K562 (cell line): ENCODE data around the gene CPHXL2. TPM values are rescaled to one million over a fixed set of nuclear protein-coding genes. Genes with fewer than 3 reads are reported as not detected.

ENCODE experiments used
- ARHGAP35 ChIP-seq: fragments of 450-650 bp; IDR thresholded peaks from 2 replicates; pipeline ENCODE4 v1.6.1; 2018; ENCODE audit not compliant: partially characterized antibody
- FOSL1 ChIP-seq: fragments of 200-800 bp; sonication (Bioruptor generic); conservative IDR thresholded peaks from 2 replicates; pipeline ENCODE4 v1.6.1; 2016; ENCODE audit warnings: missing genetic modification characterization, missing compliant biosample characterization
- GABPB2 ChIP-seq: fragments of 250-450 bp; sonication (Bioruptor Pico); conservative IDR thresholded peaks from 2 replicates; pipeline ENCODE4 v1.5.1; 2021; ENCODE audit warnings: mild to moderate bottlenecking
- GATA2 ChIP-seq: sonication (generic); formaldehyde crosslinking; IDR thresholded peaks from 2 replicates; pipeline ENCODE4 v1.4.0; 2020; ENCODE audit warnings: mild to moderate bottlenecking, missing genetic modification reagents
- KDM1A ChIP-seq, 2 experiments: fragments of 450-650 bp; IDR thresholded peaks; 2 replicates each; pipeline ENCODE4 v1.6.1; 2016; ENCODE audit warnings: mild to moderate bottlenecking in 2 of 2
- LARP7 ChIP-seq: fragments of 450-650 bp; IDR thresholded peaks from 2 replicates; pipeline ENCODE4 v1.6.1; 2016
- MXI1 ChIP-seq: IDR thresholded peaks from 2 replicates; pipeline ENCODE4 v1.6.1; 2011; ENCODE audit warnings: low read depth, mild to moderate bottlenecking, improper control_type of control experiment, low read length
- NCOR1 ChIP-seq: fragments of 450-650 bp; IDR thresholded peaks from 2 replicates; pipeline ENCODE4 v1.6.1; 2016; ENCODE audit warnings: mild to moderate bottlenecking, moderate library complexity
- NFATC3 ChIP-seq: fragments of 450-650 bp; IDR thresholded peaks from 2 replicates; pipeline ENCODE4 v1.6.1; 2017; ENCODE audit warnings: mild to moderate bottlenecking
- NFXL1 ChIP-seq: fragments of 450-650 bp; formaldehyde crosslinking; IDR thresholded peaks from 2 replicates; pipeline ENCODE4 v1.4.0; 2021; ENCODE audit warnings: mild to moderate bottlenecking
- SMARCC2 ChIP-seq: fragments of 450-650 bp; IDR thresholded peaks from 2 replicates; pipeline ENCODE4 v1.6.1; 2017; ENCODE audit warnings: antibody characterized with exemption, moderate library complexity, mild to moderate bottlenecking, low read depth
- SMC3 ChIP-seq: conservative IDR thresholded peaks from 2 replicates; pipeline ENCODE4 v1.6.1; 2011; ENCODE audit warnings: low read depth, low read length, improper control_type of control experiment; ENCODE audit not compliant: insufficient read depth
- U2AF1 ChIP-seq: fragments of 200-400 bp; formaldehyde crosslinking; optimal IDR thresholded peaks from 2 replicates; pipeline ENCODE3; 2017; ENCODE audit warnings: mild to moderate bottlenecking, low read depth, low read length, moderate library complexity
- ZEB2 ChIP-seq: fragments of 450-650 bp; IDR thresholded peaks from 2 replicates; pipeline ENCODE4 v1.6.1; 2016
- ZNF165 ChIP-seq: fragments of 250-450 bp; sonication (Bioruptor Pico); IDR thresholded peaks from 2 replicates; pipeline ENCODE4 v1.4.0; 2020; ENCODE audit warnings: borderline replicate concordance
- ZNF584 ChIP-seq: fragments of 200-800 bp; sonication (Bioruptor generic); IDR thresholded peaks from 2 replicates; pipeline ENCODE4 v1.6.1; 2016; ENCODE audit warnings: low read depth, mild to moderate bottlenecking, missing genetic modification characterization, missing compliant biosample characterization
- ZSCAN29 ChIP-seq: fragments of 450-650 bp; IDR thresholded peaks from 2 replicates; pipeline ENCODE4 v1.6.1; 2017
- polyA plus RNA-seq, 8 experiments: library from polyadenylated mRNA; depleted of rRNA in 4 of 8; stranded (reverse) in 5 of 8; unstranded in 3 of 8; fragments of >200 nt; fragmentation: Nextera tagmentation in 2 of 8; fragmentation: Illumina TruSeq in 1 of 8; extraction: Ambion mirVana in 2 of 8; extraction: Trizol in 1 of 8; gene quantifications; 2 replicates each; pipeline versions ENCODE4 v1.2.1 to v1.2.3, GENCODE V29; 2011 to 2014; ENCODE audit warnings: inconsistent platforms in 1 of 8, missing spikeins in 1 of 8
- total RNA-seq, 7 experiments: library from RNA; depleted of rRNA in 6 of 7; stranded (reverse); fragments of >200 nt in 6 of 7; fragmentation: Illumina TruSeq in 2 of 7; extraction: Trizol in 2 of 7; gene quantifications; 2 replicates each; pipeline versions ENCODE4 v1.2.1 to v1.2.3, GENCODE V29; 2011 to 2021; ENCODE audit warnings: low replicate concordance in 1 of 7
- TF ChIP-seq, protein P1 (sequence below), 3 experiments: fragments of 200-800 bp in 1 of 3; sonication (Bioruptor generic) in 1 of 3; sonication (generic) in 1 of 3; formaldehyde crosslinking in 1 of 3; IDR thresholded peaks; 2 replicates each; pipeline versions ENCODE4 v1.6.1 to v1.8.0; 2016 to 2022; ENCODE audit warnings: mild to moderate bottlenecking in 2 of 3, missing compliant biosample characterization in 2 of 3, missing genetic modification characterization in 2 of 3, missing genetic modification reagents in 1 of 3
- TF ChIP-seq, protein P2 (sequence below), 3 experiments: IDR thresholded peaks in 2 of 3; conservative IDR thresholded peaks in 1 of 3; 2 replicates each; pipeline ENCODE4 v1.5.1; 2011 to 2012; ENCODE audit warnings: low read length in 3 of 3, mild to moderate bottlenecking in 3 of 3, control low read depth in 2 of 3, improper control_type of control experiment in 1 of 3, inconsistent platforms in 1 of 3, low read depth in 1 of 3, mixed read lengths in 1 of 3, moderate library complexity in 1 of 3; ENCODE audit not compliant: insufficient read depth in 2 of 3
- TF ChIP-seq, protein P3 (sequence below): sonication (generic); formaldehyde crosslinking; IDR thresholded peaks from 2 replicates; pipeline ENCODE4 v1.5.0; 2020; ENCODE audit warnings: missing genetic modification reagents
- TF ChIP-seq, protein P4 (sequence below): IDR thresholded peaks from 2 replicates; pipeline ENCODE4 v1.6.1; 2016; ENCODE audit warnings: missing genetic modification characterization, missing compliant biosample characterization

The CPHXL2 gene
- total and polyA plus RNA-seq, 9 of the 15 experiments (the other 6 are each of a cell fraction or from before 2014, with no cell fraction given): not detected

DNA sequence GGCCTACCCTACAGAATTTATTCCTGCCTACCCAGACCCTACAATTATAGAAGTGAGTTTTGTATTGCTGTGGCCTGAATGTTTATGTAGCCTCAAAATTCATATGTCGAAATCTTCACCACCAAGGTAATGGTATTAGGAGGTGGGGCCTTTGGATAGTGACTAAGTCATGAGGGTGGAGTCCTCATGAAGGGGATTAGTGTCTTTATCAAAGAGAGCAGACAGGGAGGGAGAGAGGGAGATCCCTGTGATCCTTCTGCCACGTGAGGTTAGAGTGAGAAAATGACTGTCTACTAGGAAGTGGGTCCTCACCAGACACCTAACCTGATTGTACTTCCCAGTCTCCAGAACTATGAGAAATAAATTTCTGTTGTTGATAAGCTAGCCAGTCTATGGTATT, 25.4 kb upstream of the CPHXL2 start (continued):
- TF ChIP-seq, protein P1, sequence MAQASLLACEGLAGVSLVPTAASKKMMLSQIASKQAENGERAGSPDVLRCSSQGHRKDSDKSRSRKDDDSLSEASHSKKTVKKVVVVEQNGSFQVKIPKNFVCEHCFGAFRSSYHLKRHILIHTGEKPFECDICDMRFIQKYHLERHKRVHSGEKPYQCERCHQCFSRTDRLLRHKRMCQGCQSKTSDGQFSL (CRISPR knock-in tag; IDR thresholded peaks at IDR 0.05): no peak
- TF ChIP-seq, protein P1 (tag; IDR thresholded peaks at IDR 0.05): no peak
- peak; percentile 46; the same call in 1 of the 2 replicates for TF ChIP-seq SMARCC2
- TF ChIP-seq GABPB2 (CRISPR knock-in tag): no peak
- TF ChIP-seq LARP7: no peak
- peak; percentile 36; the same call in 1 of the 2 replicates for TF ChIP-seq ZEB2
- TF ChIP-seq, protein P2, sequence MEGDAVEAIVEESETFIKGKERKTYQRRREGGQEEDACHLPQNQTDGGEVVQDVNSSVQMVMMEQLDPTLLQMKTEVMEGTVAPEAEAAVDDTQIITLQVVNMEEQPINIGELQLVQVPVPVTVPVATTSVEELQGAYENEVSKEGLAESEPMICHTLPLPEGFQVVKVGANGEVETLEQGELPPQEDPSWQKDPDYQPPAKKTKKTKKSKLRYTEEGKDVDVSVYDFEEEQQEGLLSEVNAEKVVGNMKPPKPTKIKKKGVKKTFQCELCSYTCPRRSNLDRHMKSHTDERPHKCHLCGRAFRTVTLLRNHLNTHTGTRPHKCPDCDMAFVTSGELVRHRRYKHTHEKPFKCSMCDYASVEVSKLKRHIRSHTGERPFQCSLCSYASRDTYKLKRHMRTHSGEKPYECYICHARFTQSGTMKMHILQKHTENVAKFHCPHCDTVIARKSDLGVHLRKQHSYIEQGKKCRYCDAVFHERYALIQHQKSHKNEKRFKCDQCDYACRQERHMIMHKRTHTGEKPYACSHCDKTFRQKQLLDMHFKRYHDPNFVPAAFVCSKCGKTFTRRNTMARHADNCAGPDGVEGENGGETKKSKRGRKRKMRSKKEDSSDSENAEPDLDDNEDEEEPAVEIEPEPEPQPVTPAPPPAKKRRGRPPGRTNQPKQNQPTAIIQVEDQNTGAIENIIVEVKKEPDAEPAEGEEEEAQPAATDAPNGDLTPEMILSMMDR (IDR thresholded peaks at IDR 0.05 in 2 of 3, conservative IDR thresholded peaks at IDR 0.05 in 1 of 3; ENCODE audit: insufficient read depth in 2 of 3, low read depth in 1 of 3, low read length in 3 of 3): no peak
- no peak for TF ChIP-seq ZNF584
- TF ChIP-seq GATA2: 0 out of 2 replicates have a peak, but pooled peaks have one; percentile 20
- no peak for TF ChIP-seq ZSCAN29
- no peak for TF ChIP-seq NFXL1
- TF ChIP-seq, protein P3, sequence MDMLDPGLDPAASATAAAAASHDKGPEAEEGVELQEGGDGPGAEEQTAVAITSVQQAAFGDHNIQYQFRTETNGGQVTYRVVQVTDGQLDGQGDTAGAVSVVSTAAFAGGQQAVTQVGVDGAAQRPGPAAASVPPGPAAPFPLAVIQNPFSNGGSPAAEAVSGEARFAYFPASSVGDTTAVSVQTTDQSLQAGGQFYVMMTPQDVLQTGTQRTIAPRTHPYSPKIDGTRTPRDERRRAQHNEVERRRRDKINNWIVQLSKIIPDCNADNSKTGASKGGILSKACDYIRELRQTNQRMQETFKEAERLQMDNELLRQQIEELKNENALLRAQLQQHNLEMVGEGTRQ (CRISPR knock-in tag): peak; percentile 44; the same call in 1 of the 2 replicates
- TF ChIP-seq NFATC3: no peak
- TF ChIP-seq, protein P4, sequence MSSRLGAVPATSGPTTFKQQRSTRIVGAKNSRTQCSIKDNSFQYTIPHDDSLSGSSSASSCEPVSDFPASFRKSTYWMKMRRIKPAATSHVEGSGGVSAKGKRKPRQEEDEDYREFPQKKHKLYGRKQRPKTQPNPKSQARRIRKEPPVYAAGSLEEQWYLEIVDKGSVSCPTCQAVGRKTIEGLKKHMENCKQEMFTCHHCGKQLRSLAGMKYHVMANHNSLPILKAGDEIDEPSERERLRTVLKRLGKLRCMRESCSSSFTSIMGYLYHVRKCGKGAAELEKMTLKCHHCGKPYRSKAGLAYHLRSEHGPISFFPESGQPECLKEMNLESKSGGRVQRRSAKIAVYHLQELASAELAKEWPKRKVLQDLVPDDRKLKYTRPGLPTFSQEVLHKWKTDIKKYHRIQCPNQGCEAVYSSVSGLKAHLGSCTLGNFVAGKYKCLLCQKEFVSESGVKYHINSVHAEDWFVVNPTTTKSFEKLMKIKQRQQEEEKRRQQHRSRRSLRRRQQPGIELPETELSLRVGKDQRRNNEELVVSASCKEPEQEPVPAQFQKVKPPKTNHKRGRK (tag): no peak
- TF ChIP-seq KDM1A (IDR thresholded peaks at IDR 0.05): 0 out of 4 replicates have a peak, but pooled peaks of 1 of the 2 experiments have one; percentile 41
- TF ChIP-seq ZNF165 (CRISPR knock-in tag): no peak
- no peak for TF ChIP-seq ARHGAP35
- no peak for TF ChIP-seq U2AF1
- no peak for TF ChIP-seq SMC3
- TF ChIP-seq MXI1: 0 out of 2 replicates have a peak, but pooled peaks have one; percentile 31
- peak; percentile 82 for TF ChIP-seq NCOR1
- peak; percentile 72 for TF ChIP-seq FOSL1 (tag)
